Measurements from ENCODE around the gene NUMB. TPM values are rescaled to one million over a fixed set of nuclear protein-coding genes. Genes with fewer than 3 reads are reported as not detected.

NUMB gene
- total and polyA plus RNA-seq, 2 of the 4 experiments (the other 2 are of a cell fraction): 45.9 to 114 TPM

GRCh38 chr14:73344319-73344718 lies 114.0 kb downstream of the NUMB start:
- H3K79me1 ChIP-seq (ENCODE audit: low read depth in 1 of 2, low read length in 2 of 2): peaks cover 42 to 63% of the 10 kb centered on the region in 2 experiments
- no peak overlapping the region for H2BK5ac ChIP-seq (ENCODE audit: low read depth, low read length, poor library complexity, severe bottlenecking)
- no peak overlapping the region for H3K4ac ChIP-seq (ENCODE audit: low read depth, low read length)
- no peak overlapping the region for H3K23ac ChIP-seq (ENCODE audit: low read depth, low read length)
- no peak overlapping the region for H2BK15ac ChIP-seq (ENCODE audit: low read depth, low read length)
- ATAC-seq (ENCODE audit: low read depth): no peak
- dilution Hi-C loops (cut with HindIII; ENCODE audit: low sequenced_read_pairs, unreplicated experiment) (no loop called here), intact Hi-C loops (cut with micrococcal nuclease) (no loop called here), in situ Hi-C loops (cut with MboI; ENCODE audit: low sequenced_read_pairs) (no loop called here)
- H3K36me3 ChIP-seq (ENCODE audit: control insufficient read depth, insufficient read depth, low read length): peaks cover 4% of the 10 kb centered on the region
- peaks cover 24% of the 10 kb centered on the region; the same call in 1 of the 2 replicates for H4K20me1 ChIP-seq (ENCODE audit: insufficient read depth, low read length)
- H3K56ac ChIP-seq (ENCODE audit: extremely low read depth, insufficient read depth, low read length): no peak overlapping the region
- DNase-seq: peak; percentile 26
- ChIA-PET CTCF (interaction anchor here (0.6 kb wide), 1 partner anchor 29 kb away, joined by 3 read pairs; no protein-coding TSS in a partner anchor), POLR2A (ENCODE audit: unreplicated experiment) (no interaction called here)
- no peak overlapping the region for H2BK20ac ChIP-seq (ENCODE audit: low read depth, low read length)
- no peak overlapping the region for H3K4me3 ChIP-seq (ENCODE audit: insufficient read depth, low read depth, low read length)
- H3K27ac ChIP-seq (ENCODE audit: insufficient read depth, low read length): no peak overlapping the region
- H3K18ac ChIP-seq (ENCODE audit: low read depth, low read length): no peak overlapping the region
- TF ChIP-seq POLR2A (IDR thresholded peaks at IDR 0.05; ENCODE audit: low read depth, low read length) (no peak), BHLHE40 (IDR thresholded peaks at IDR 0.05; ENCODE audit: low read depth, low read length) (no peak), RCOR1 (IDR thresholded peaks at IDR 0.05; ENCODE audit: insufficient replicate concordance, low read length) (no peak), MAZ (IDR thresholded peaks at IDR 0.05; ENCODE audit: borderline replicate concordance, low read depth, low read length) (no peak), FOS (IDR thresholded peaks at IDR 0.05; ENCODE audit: low read depth, low read length) (no peak), ELK1 (IDR thresholded peaks at IDR 0.05; ENCODE audit: borderline replicate concordance, low read depth, low read length) (no peak), MXI1 (IDR thresholded peaks at IDR 0.05; ENCODE audit: borderline replicate concordance, low read depth, low read length) (no peak), RAD21 (IDR thresholded peaks at IDR 0.05; ENCODE audit: low read length) (no peak), CEBPB (IDR thresholded peaks at IDR 0.05; ENCODE audit: low read depth, low read length) (no peak)
- H3K27me3 ChIP-seq (ENCODE audit: control insufficient read depth, insufficient read depth, low read length): no peaks in the 10 kb centered on the region
- no peak overlapping the region for H4K91ac ChIP-seq (ENCODE audit: insufficient read depth, low read depth, low read length)
- H2BK120ac ChIP-seq (ENCODE audit: low read depth, low read length): no peak overlapping the region
- 0 out of 2 replicates have a peak, but pooled peaks cover 3% of the 10 kb centered on the region for H3K4me1 ChIP-seq (ENCODE audit: control insufficient read depth, insufficient read depth, low read length)
- BruUV-seq (replicated peaks): no TSS peak
- H3K9me3 ChIP-seq (ENCODE audit: control insufficient read depth, insufficient read depth, low read length): no peaks in the 10 kb centered on the region
- H2AFZ ChIP-seq (replicated peaks; ENCODE audit: low read length, poor library complexity): no peak overlapping the region
- H3K9ac ChIP-seq (ENCODE audit: low read depth, low read length): no peak overlapping the region
- peaks cover 13% of the 10 kb centered on the region for H3K9me1 ChIP-seq (ENCODE audit: insufficient read depth, low read length)
- H2AK5ac ChIP-seq (ENCODE audit: low read depth, low read length): no peak overlapping the region
- H4K5ac ChIP-seq (ENCODE audit: low read depth, low read length): no peak overlapping the region
- no peak overlapping the region for H3K14ac ChIP-seq (replicated peaks; ENCODE audit: low read depth, low read length)
- no peak overlapping the region for H2AK9ac ChIP-seq (replicated peaks; ENCODE audit: low read depth, low read length, poor library complexity)
- WGBS, 2 experiments (ENCODE audit: extremely low coverage in 2 of 2, insufficient read length in 1 of 2): no CpG with 5 or more reads among the region's 1 CpG
- no peak overlapping the region for H3K4me2 ChIP-seq (ENCODE audit: low read depth, low read length)
- no peak overlapping the region for H4K8ac ChIP-seq (ENCODE audit: low read depth in 2 of 2, low read length in 2 of 2)

All from IMR-90 (cell line).